Measurements from ENCODE around the gene FAM168B.
A peak's percentile ranks its signal among the peaks of the same experiment; 100 is the strongest.
"Not testable (repeated sequence)": the region's sequence is repeated elsewhere in the genome, so short reads cannot be mapped to it uniquely, and the experiment has no call there.

The FAM168B gene

DNA sequence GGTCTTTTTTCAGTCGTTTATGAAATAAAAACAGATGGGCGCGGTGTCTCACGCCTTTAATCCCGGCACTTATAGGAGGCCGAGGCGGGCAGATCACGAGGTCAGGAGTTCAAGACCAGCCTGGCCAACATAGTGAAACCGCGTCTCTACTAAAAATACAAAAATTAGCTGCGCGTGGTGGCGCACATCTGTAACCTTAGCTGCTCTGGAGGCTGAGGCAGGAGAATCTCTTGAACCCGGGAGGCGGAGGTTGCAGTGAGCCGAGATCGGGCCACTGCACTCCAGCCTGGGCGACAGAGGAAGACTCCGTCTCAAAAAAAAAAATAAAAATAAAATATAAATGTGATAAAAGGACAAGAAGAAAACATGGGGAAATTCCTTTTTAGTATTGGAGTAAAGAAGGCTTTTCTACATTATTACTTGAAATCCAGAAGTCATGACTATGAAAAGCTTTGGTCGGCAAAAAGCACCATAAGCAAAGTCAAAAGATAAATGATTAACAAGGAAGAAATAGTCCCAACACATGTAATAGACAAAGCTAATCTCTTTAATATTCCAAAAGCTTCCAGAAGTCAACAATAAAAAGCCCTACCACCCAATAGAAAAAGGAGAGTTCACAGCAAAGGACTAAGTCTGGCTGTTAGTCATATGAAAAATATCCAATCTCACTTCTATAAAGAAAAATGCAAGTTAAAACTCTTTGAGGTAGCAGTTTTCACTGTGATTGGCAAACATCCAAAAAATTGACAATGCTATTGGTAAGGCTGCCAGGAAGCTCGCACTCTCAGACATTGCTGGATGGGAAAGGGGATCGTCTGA is 1.4 kb upstream of the FAM168B start:
- DNase-seq (ENCODE audit: low read depth in 2 of 2): no peak

DNA sequence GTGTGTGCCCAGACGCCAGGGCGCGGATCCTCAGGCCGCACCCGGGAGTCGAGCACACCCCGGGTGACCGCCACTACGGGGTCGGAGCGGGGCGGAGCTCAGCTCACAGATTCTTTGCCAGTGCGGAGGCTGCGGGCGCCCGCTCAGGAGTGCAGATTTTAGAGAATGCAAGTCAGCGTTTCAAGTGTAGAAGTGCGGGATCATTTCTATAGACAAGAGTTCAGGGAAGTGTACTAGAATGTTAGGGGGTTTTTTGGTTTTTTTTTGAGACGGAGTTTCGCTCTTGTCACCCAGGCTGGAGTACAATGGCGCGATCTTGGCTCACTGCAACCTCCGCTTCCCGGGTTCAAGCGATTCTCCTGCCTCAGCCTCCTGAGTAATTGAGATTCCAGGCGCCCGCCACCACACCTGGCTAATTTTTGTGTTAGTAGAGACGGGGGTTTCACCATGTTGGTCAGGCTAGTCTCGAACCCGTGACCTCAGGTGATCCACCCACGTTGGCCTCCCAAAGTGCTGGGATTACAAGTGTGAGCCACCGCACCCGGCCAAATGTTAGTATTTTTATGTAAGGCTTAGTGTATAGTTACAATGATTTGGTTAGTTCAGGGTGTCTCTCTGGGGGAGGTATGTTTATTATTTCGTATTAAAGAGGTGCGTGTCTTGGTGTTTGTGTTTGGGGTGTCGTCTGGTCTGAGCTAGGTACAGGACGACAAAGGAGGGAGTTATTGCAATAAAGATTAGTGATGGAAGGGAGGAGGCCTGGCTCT is 619 bp upstream of the FAM168B start:
- no peak for DNase-seq (ENCODE audit: low read depth in 2 of 2)

DNA sequence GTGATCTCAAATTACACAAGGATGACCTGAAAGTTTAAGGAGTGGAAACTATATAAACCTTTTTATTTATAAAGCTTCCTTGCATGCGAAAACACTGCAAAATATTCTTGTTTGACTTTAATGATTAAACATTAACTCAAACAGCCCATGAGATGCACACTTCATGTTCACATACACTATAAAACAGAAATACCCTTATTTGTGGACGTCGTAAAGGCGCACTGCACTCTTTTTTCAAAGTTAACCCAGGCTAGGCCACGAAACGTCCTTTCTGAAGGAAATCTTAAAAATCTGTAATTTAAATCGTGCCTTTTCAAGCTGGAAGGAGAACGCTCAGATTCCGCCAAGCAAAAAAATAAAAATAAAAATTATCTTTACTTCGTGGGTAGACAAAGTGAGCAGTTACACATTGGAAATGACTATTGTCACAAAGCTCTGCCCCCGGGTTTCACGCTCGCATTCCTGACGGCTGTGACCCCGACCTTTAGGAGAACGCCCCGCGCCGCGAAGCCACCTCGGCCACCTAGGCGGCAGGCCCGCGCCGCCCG is 728 bp downstream of the FAM168B start:
- DNase-seq (ENCODE audit: low read depth in 2 of 2): peak in 1 of 2 donors; percentile 23

DNA sequence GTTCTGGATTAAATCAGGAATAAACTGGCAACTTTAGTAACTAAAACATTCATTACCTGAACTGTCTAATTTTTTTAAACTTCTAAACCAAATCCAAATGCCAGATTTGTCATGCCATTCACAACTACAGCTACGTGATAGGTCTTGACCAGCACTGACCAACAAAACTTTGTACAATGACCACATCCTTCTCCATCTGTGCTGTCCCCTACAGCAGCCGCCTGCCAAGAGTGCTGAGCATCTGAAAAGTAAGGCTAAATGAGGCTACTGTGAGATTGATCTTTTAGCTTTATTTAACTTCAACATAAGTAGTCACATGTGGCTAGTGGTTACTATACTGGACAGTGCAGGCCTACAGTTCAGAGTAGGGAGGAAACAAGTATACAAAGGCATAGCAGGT is 7.6 kb downstream of the FAM168B start:
- no peak for DNase-seq (ENCODE audit: low read depth in 2 of 2)

DNA sequence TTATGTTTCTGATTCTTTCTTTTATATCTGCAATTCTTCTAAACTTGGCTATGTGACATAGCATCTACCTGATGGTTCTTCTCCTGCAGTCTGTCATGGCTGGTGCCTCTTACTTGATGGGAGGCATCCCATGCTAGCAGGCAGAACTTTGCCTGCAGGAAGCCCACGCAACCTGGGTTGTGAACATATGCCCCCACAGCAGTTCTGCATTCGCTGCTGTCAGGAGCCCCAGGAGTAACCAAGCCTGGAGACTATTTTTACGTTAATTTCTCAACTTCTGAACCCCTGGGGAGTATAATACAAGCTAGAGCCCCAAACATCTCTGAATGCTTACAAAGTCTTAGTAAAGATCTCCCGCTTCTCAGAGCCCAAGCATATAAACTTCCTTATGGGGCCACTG is 12.1 kb downstream of the FAM168B start:
- no peak for DNase-seq (ENCODE audit: low read depth in 2 of 2)

DNA sequence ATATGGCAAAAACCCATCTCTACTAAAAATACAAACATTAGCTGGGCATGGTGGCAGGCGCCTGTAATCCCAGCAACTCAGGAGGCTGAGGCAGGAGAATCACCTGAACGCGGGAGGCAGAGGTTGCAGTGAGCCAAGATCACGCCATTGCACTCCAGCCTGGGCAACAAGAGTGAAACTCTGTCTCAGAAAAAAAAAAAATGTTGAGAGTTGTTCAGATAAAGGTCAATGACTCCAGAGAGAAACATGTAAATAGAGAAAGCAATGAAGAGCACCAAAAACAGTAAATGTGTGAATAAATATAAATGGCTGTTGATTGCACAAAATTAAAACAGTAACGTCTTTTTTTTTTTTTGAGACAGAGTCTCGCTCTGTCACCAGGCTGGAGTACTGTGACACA is 13.3 kb downstream of the FAM168B start:
- not testable (repeated sequence) for DNase-seq (ENCODE audit: low read depth in 2 of 2)

DNA sequence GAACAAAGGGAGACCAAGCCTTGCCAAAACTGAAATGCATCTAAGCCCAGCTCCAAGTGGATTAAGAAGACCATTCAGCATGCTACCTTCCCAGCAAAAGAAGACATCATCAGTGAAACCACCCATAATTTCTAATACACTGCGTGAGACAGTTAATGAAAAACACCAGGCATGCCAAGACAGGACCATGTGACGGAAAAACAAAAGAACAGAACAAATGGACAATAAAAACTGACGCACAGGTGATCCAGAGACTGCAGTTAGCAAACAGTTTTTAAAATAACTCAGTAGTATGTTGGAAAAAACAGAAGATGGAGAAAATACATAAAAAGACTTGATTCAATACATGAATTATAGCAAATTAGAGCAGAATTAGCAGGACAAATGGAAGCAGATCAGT is 15.3 kb downstream of the FAM168B start:
- DNase-seq (ENCODE audit: low read depth in 2 of 2): no peak

DNA sequence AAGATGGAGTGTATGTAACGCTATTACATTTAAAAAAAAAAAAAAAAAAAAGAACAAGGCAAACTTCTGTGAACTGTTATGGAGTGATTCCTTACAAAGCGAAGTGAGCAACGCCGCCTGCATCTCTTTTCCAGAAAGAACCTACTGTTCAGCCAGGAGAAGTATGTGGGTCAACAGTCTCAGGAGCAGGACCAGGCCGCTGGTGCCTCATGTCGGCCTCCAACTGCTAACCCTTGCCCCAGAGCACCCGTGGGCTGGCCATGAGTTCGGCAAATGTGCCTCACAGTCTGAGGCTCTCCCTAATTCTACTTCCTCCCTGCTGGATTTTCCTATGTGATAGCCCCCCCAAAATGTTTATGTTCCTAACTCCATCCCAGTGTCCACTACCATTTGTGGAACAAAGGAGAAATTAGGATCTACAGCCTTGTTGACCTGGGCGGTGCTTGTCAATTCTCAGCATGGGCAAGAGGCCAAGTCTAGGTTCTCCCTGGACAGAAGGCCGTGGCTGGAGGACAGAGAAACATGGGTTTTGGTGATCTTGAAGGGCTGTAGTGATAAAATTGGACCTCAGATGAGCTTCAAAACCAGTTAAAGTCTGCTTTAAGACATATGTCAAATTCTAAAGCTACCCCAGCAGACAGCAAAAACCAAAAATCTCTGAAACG is 15.9 kb downstream of the FAM168B start:
- DNase-seq (ENCODE audit: low read depth in 2 of 2): no peak

DNA sequence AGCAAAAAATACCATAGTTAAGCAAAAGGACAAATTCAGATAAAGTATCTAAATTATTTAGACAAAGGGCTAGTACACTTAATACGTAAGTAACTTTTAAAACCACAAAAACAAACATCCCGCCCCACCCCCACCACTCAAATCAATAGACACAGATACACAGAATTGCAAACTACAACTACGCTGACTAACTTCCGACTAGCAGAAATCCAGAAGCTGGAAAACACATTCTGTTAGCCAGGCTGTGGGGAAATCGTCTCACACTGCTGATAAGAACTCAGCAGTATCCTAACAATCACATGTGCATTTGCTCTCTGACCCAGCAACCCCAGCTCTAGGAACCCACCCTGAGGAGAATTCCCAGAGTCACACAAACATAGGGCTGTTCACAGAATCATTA is 16.6 kb downstream of the FAM168B start:
- no peak for DNase-seq (ENCODE audit: low read depth in 2 of 2)

DNA sequence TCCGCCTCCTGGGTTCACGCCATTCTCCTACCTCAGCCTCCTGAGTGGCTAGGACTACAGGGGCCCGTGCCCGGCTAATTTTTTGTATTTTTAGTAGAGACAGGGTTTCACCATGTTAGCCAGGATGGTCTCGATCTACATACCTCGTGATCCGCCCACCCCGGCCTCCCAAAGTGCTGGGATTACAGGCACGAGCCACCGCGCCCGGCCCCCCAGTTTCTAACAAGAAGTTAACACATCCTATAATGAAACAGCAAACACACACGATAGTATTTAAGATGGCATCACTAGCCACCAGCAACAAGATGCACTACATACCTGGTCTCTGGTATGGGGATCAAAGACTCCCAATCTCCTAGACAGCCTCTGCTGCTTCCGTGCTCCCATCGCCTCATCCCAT is 17.7 kb downstream of the FAM168B start:
- DNase-seq (ENCODE audit: low read depth in 2 of 2): not testable (repeated sequence)

DNA sequence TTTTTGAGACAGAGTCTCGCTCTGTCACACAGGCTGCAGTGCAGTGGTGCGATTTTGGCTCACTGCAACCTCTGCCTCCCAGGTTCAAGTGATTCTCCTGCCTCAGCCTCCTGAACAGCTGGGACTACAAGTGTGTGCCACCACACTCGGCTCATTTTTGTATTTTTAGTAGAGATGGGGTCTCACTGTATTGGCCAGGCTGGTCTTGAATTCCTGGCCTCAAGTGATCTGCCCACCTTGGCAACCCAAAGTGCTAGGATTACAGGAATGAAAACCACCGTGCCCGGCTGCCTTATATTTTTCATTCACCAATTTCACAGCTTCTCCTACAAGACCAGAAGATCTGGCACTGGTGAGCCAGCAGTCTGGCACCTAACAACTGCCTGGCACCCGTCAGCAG is 25.1 kb downstream of the FAM168B start:
- not testable (repeated sequence) for DNase-seq (ENCODE audit: low read depth in 2 of 2)

DNA sequence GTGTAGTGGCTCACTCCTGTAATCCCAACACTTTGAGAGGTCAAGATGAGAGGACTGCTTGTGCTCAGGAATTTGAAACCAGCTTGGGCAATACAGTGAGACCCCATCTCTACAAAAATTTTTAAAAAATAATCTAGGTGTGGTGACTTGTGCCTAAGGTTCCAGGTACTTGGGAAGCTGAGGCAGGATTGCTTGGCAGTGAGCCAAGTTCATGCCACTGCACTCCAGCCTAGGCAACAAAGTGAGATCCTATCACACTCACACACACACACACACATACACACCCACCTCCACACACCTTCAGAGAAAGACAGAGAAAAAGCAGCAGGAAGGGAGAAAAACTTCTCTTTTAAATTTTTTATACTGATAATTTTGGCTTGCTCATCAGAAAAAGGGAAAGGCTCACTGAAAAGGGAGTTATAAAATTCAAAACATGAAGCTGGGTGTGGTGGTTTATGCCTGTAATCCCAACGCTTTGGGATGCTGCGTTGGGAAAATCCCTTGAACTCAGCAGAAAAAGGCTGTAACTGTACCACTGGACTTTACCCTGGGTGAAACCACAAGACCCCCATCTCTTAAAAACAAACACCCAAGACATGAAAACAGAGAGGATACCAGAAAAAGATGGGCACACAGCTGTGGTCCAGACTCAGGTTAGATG is 25.7 kb downstream of the FAM168B start:
- no peak for DNase-seq (ENCODE audit: low read depth in 2 of 2)

DNA sequence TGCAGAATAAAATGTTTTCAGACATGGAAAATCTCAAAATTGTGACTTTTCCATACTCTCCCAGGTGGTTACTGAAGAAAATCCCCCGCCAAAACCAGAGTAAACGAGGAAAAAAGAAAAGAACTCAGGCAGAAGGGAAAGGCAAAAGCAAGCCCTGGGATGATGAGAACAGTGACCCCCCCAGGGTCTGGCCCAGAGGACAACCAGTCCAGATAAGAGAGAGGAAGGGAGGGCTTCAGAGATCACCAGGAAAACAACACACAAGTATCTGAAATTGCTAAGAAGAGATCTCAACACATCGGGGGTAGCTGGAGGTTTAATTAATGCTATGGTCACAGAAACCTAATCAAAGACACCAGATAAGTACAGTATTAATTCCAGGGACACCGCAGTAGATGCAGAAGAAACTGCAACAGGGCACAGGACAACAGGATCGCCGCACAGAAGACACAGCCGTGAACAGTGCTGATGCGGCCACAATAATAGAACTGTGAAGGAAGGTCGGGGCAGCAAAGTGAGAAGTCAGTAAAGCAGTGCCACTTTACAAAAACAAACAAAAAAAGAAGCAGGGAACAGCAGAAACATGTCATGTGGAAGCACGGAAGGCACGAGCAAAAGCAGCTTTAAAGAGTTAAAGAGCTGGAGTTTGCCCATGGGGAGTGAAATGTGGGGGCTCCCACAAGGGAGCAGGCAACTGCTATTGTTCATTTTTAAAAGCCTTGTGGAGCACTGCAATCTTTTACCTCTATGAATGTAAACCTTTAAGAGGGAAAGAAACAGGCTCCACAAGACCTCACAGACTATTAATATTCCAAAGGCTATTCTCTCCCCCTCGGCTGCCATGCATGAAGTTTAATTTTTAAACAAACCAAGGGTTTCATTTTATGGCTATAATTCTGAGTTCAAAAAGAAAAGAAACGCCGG is 28.4 kb downstream of the FAM168B start:
- no peak for DNase-seq (ENCODE audit: low read depth in 2 of 2)

DNA sequence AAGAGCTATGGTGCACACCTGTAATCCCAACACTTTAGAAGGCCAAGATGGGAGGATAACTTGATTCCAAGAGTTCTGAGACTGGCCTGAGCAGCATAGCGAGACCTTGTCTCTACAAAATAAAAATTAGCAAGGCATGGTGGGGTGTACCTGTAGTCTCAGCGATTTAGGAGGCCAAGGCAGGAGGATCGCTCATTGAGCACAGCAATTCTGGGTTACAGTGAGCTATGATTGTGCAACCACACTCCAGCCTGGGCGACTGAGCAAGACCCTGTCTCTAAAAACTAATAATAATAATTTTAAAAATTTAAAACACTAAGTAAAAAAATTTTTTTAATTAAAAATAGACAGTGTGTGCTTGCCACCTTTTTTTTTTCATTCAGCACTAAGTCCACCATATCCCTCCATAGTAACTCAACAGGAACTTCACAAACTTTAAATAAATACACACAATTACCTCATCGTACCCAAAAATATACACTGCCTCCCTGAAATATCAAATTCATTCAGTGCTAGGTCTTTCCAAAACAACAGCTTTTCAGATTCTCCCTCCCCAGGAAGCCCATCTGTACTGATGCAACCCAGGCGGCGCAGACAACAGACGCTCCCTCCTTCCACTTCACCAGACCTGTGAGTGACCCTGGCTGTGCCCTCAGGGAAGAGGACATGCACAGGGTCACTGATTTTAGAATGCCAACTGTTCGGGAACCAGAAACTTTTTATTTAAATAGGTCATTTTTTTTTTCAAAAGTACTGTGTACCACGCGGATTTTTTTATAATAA is 29.6 kb downstream of the FAM168B start:
- no peak for DNase-seq (ENCODE audit: low read depth in 2 of 2)

DNA sequence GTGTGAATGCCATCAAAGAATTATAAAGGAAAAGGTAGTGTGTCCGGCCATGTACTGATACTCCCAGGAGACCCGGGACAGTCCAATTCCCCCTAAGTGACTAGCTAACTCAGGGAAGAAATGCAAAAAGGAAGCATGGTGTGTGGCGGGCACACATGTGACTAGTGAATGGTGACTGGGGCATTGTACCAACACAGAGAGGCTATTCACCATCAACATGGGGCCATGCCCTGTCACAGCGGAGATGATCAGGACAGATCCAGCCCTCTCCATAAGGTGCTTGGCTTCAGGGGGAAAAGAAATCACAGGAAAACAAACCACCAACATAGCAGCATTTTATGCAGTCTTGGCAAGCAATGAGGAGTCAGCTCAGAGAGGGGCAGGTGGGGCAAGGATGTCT is 34.3 kb downstream of the FAM168B start:
- DNase-seq (ENCODE audit: low read depth in 2 of 2): no peak

DNA sequence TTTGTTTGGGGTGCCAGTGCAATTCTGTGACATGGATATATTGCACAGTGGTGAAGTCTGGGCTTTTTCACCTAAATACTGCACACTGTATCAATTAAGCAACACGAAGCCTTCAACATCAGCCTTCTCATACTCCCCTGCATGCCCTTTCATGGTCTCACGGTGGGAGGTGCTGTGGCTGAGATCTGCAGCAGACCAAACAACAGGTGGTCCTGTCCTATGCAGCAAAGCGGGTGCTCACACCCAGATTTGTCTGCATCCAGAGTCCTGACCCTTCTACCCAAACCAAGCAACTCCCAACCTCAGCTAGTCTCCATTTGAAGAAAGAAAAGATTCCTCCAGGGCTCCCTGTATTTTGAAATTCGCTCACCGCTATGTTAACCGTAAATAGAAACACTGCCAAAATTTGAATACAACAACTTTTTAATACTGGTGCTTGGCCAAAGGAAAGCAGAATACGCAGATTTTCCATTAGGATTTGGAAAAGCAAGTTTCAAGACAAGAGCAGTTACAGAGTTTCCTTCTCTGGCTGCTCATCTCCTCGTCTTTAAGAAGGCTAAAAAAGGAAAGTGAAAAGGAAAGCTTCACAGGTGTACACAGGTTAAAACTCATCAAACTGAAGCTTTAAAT is 34.9 kb downstream of the FAM168B start:
- DNase-seq (ENCODE audit: low read depth in 2 of 2): no peak

DNA sequence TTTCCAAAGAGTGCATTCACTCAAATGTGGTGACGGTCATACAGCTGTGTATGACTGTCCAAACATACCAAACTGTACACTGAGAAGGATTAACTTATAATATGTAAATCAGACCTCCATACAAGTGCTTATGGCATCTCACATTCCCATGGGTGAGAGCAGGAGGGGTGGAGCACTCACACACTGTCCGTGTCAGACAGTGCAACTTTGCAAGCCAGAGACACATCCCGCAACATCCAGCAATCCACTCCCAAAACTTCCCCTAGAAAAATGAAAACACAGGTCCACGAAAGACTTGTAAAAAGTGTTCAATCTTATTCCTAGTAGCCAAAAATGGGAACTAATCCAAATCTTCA is 36.4 kb downstream of the FAM168B start:
- no peak for DNase-seq (ENCODE audit: low read depth in 2 of 2)

DNA sequence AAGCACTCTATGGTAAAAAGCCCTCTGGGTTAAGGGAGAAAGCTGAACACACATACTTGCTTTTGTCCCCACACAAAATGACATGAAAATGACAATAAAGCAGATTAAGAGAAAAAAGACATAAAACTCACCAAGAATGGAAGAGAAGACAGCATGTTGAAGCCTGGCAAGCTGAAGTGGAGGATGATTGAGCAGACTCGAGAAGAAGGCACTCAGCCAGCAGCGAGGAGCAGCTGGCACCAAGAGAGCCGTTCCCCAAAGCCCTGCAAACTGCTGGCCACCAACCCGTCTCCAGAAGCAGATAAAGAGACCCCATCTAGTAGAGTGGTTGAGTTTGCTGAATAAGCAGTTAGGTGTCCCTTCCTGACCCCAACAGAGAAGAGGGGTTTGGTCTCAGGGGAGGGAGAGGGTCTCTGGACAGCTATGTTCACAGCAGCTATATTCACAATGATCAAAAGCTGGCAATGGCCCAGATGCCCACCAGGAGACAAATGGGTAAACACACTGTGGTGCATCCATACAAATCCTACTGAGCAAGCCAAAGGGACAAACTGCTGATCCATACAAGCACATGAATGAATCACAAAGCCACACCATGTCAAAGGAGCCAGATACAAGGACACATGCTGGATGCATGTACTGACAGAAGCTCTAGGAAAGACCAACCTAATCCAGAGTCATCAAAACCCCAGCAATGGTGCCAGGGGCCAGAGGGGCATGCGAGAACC is 36.9 kb downstream of the FAM168B start:
- no peak for DNase-seq (ENCODE audit: low read depth in 2 of 2)

All from stimulated activated CD4-positive, alpha-beta T cell treated with anti-CD3 and anti-CD28 coated beads, Interleukin-15, amount 100 ng/mL, for 48 hours (primary cell).